RWPE1 (cell line): Measurements from ENCODE around the gene ERO1A.

Experiments
- CTCF ChIA-PET: fragments of 350-600 bp; sonication (Branson Sonifier 250); formaldehyde crosslinking; extraction: SDS; loops from one replicate; lab custom pipeline; 2021; lab: Yijun Ruan, JAX
- POLR2A ChIA-PET: fragments of 400-600 bp; formaldehyde crosslinking; extraction: SDS; loops from one replicate; lab custom pipeline; 2020; ENCODE audit warnings: antibody characterized with exemption; ENCODE audit not compliant: low non-redundant PET; lab: Yijun Ruan, JAX
- DNase-seq: peaks from one replicate; pipeline ENCODE4 v3.0.0; 2012; ENCODE audit warnings: low spot score
- H3K27ac ChIP-seq: fragments of 450-650 bp; 2 replicates; pipeline ENCODE4 v1.5.1; 2017
- CTCF ChIP-seq: fragments of 450-650 bp; conservative IDR thresholded peaks from 2 replicates; pipeline ENCODE4 v1.5.1; 2017; ENCODE audit warnings: low read depth, mild to moderate bottlenecking

ERO1A gene

DNA sequence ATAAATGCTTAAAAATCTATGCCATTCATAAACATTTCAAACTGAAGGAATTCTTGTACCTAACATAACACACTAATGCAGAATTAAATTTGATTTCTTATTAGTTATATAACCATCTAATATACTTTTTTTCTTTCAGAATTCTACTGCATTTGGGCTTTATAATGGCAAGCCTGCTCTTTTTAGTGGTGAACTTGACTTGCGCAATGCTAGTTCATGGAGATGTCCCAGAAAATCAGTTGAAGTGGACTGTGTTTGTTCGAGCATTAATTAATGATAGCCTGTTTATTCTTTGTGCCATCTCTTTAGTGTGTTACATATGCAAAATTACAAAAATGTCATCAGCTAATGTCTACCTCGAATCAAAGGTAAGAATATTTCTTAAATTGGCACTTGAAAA, 95.4 kb downstream of the ERO1A start:
- DNase-seq: no peak
- ChIA-PET CTCF (no interaction called here), POLR2A (no interaction called here)
- TF ChIP-seq CTCF: no peak
- no peak overlapping the region for H3K27ac ChIP-seq

GRCh38 chr14:52598568-52598967, 96.8 kb downstream of the ERO1A start:
- TF ChIP-seq CTCF: no peak
- H3K27ac ChIP-seq: no peak overlapping the region
- ChIA-PET POLR2A (no interaction called here), CTCF (no interaction called here)
- DNase-seq: no peak

DNA sequence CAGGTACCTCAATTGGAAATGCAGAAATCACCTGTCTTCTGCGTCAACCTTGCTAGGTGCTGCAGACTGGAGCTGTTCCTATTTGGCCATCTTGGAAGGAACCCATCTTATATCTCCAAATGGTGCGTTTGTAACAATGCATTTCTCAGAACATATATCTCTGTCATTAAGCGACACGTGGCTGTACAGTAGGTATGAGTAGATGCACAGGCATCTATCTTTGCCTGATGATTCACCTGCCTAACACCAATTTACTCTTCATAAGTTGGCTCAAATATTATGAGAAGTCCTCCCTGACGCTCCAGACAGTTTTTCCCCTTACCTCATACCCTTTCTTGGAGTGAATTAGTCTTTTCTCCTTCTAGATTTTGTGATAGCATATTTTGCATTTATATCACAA, 98.5 kb downstream of the ERO1A start:
- CTCF ChIA-PET: interaction anchor here (0.6 kb wide), 1 partner anchor 52 kb away, joined by 3 read pairs; no protein-coding TSS in a partner anchor
- H3K27ac ChIP-seq: no peak overlapping the region
- no peak for TF ChIP-seq CTCF
- DNase-seq: peak; percentile 54
- POLR2A ChIA-PET: no interaction called here

- H3K27ac ChIP-seq: no peak overlapping the region
- CTCF ChIA-PET: interaction anchor here (0.7 kb wide), 1 partner anchor 413 kb away, joined by 3 read pairs; no protein-coding TSS in a partner anchor
- DNase-seq: no peak
- POLR2A ChIA-PET: no interaction called here
- TF ChIP-seq CTCF: no peak
Observed at GRCh38 chr14:52596320-52596719, 99.0 kb downstream of the ERO1A start.

- no peak for DNase-seq
- ChIA-PET CTCF (no interaction called here), POLR2A (no interaction called here)
- no peak overlapping the region for H3K27ac ChIP-seq
- no peak for TF ChIP-seq CTCF
Observed at GRCh38 chr14:52590318-52590717, 105.0 kb downstream of the ERO1A start.
